Prostate gland (tissue), 2 donors: ENCODE data around the gene MYBPH. TPM values are rescaled to one million over a fixed set of nuclear protein-coding genes. Genes with fewer than 3 reads are reported as not detected.
A peak's percentile ranks its signal among the peaks of the same experiment; 100 is the strongest.

Source experiments
- DNase-seq: peaks from one replicate; pipeline ENCODE4 v3.0.0-alpha.2; 2019; ENCODE audit warnings: low spot score
- H3K27ac ChIP-seq, 2 donors: fragments of 200-600 bp; sonication (generic); 2 replicates each; pipeline ENCODE4 v1.5.1; 2017 to 2019
- H3K27me3 ChIP-seq: fragments of 200-600 bp; sonication (generic); replicated peaks from 2 replicates; pipeline ENCODE4 v1.5.1; 2019; ENCODE audit not compliant: insufficient read depth
- H3K36me3 ChIP-seq, 2 donors: fragments of 200-600 bp; sonication (generic); 1 replicate in 1 of 2; 2 replicates in 1 of 2; pipeline versions ENCODE4 v1.5.1 to v1.8.1; 2017 to 2019
- H3K4me1 ChIP-seq: fragments of 200-600 bp; sonication (generic); replicated peaks from 2 replicates; pipeline ENCODE4 v1.5.1; 2019
- H3K4me3 ChIP-seq, 2 donors: fragments of 200-600 bp; sonication (generic); 2 replicates each; pipeline ENCODE4 v1.5.1; 2017 to 2019
- H3K9me3 ChIP-seq: fragments of 200-600 bp; sonication (generic); 2 replicates; pipeline ENCODE4 v1.5.1; 2017
- CTCF ChIP-seq, 4 experiments: fragments of 200-600 bp in 2 of 4; fragments of 450-650 bp in 2 of 4; sonication (generic) in 2 of 4; IDR thresholded peaks; 1 replicate in 3 of 4; 2 replicates in 1 of 4; pipeline ENCODE4 v1.5.1; 2016 to 2019; ENCODE audit warnings: antibody characterized with exemption in 4 of 4, mild to moderate bottlenecking in 2 of 4, moderate library complexity in 2 of 4
- POLR2A ChIP-seq: fragments of 450-650 bp; IDR thresholded peaks from one replicate; pipeline ENCODE4 v1.6.1; 2016; ENCODE audit warnings: antibody characterized with exemption, mild to moderate bottlenecking
- POLR2AphosphoS5 ChIP-seq: sonication (generic); formaldehyde crosslinking; IDR thresholded peaks from one replicate; pipeline ENCODE4 v1.6.1; 2017; ENCODE audit warnings: antibody characterized with exemption
- WGBS: methylation state at CpG from one replicate; pipeline ENCODE4 v1.1.5; 2018; 5-methylcytosine and 5-hydroxymethylcytosine counted together
- intact Hi-C: fragments of 100-400 bp; cut with DNase I; formaldehyde crosslinking; loops from one replicate; pipeline ENCODE4 v1.14.2; 2022
- total RNA-seq, 2 donors: library from RNA; depleted of rRNA; stranded (reverse); fragments of >200 nt; gene quantifications; one replicate each; pipeline ENCODE4 v1.1.0, GENCODE V29; 2016

The MYBPH gene
- total RNA-seq, 2 donors from 2014 or later = 7.7 TPM; not detected in 1

GRCh38 chr1:203129501-203130231, 46.0 kb downstream of the MYBPH start:
- intact Hi-C loops = no loop called here
- WGBS = 45% methylated on average over 7 of the region's 7 CpGs
- Histone ChIP-seq H3K36me3 (no peaks in the 10 kb centered on the region), H3K27ac (no peak overlapping the region), H3K27me3 (peaks cover 10% of the 10 kb centered on the region), H3K4me3 (no peak overlapping the region), H3K9me3 (no peaks in the 10 kb centered on the region), H3K4me1 (peaks cover 6% of the 10 kb centered on the region)
- no peak for DNase-seq
- TF ChIP-seq POLR2A = no peak
- no peak for TF ChIP-seq POLR2AphosphoS5
- no peak for TF ChIP-seq CTCF (IDR thresholded peaks at IDR 0.05)

- TF ChIP-seq POLR2AphosphoS5 = no peak
- no peak for TF ChIP-seq CTCF (IDR thresholded peaks at IDR 0.05)
- no peak for TF ChIP-seq POLR2A
- no peaks in the 10 kb centered on the region for H3K9me3 ChIP-seq
- no peak for DNase-seq
- H3K4me3 ChIP-seq = no peak overlapping the region
- peaks cover 6% of the 10 kb centered on the region for H3K4me1 ChIP-seq
- H3K27ac ChIP-seq = no peak overlapping the region
- 95% methylated on average over 29 of the region's 29 CpGs for WGBS
- H3K36me3 ChIP-seq = no peaks in the 10 kb centered on the region
- intact Hi-C loops = no loop called here
- peaks cover 10% of the 10 kb centered on the region for H3K27me3 ChIP-seq
Measured at GRCh38 chr1:203128716-203129500, 46.7 kb downstream of the MYBPH start.

- Histone ChIP-seq H3K27ac (no peak overlapping the region), H3K4me3 (peak overlapping the region; percentile 19 to 23), H3K4me1 (peaks cover 6% of the 10 kb centered on the region), H3K27me3 (peaks cover 10% of the 10 kb centered on the region), H3K9me3 (no peaks in the 10 kb centered on the region), H3K36me3 (no peaks in the 10 kb centered on the region)
- WGBS = 29% methylated on average over 7 of the region's 7 CpGs
- intact Hi-C loops = no loop called here
- no peak for DNase-seq
- TF ChIP-seq CTCF (IDR thresholded peaks at IDR 0.05) (no peak), POLR2A (no peak), POLR2AphosphoS5 (no peak)
Measured at GRCh38 chr1:203128431-203128715, 47.3 kb downstream of the MYBPH start.

GRCh38 chr1:203127666-203128430, 47.8 kb downstream of the MYBPH start, which contains the start of gene ADORA1:
ADORA1 (plus strand) TSS chr1:203127726; CDS start chr1:203128842, 1,116 bp downstream.
- Histone ChIP-seq H3K9me3 (no peaks in the 10 kb centered on the region), H3K4me1 (peaks cover 6% of the 10 kb centered on the region), H3K27ac (no peak within 1 kb of the TSS), H3K36me3 (no peaks in the 10 kb centered on the region), H3K4me3 (peak within 1 kb of the TSS; percentile 19 to 23), H3K27me3 (peaks cover 10% of the 10 kb centered on the region)
- under 1% methylated on average over 45 of the region's 51 CpGs for WGBS
- TF ChIP-seq POLR2A (no peak), CTCF (IDR thresholded peaks at IDR 0.05) (peak in 1 of 4 experiments; percentile 15)
- intact Hi-C loops = no loop called here
- DNase-seq = peak; percentile 24
